HCT116 (cell line): ENCODE data around the gene FBXL5.

Experiments used
- EGR1 ChIP-seq: IDR thresholded peaks from 2 replicates; pipeline ENCODE4 v1.6.1; 2012; ENCODE audit warnings: low read depth
- EZH2 ChIP-seq: fragments of 200-600 bp; sonication (generic); IDR thresholded peaks from 2 replicates; pipeline ENCODE4 v1.6.1; 2017; ENCODE audit warnings: antibody characterized with exemption, mixed run types
- FOSL1 ChIP-seq: IDR thresholded peaks from 2 replicates; pipeline ENCODE4 v1.6.1; 2012; ENCODE audit warnings: low read depth
- JUND ChIP-seq: IDR thresholded peaks from 2 replicates; pipeline ENCODE4 v1.6.1; 2012
- POLR2A ChIP-seq: IDR thresholded peaks from 2 replicates; pipeline ENCODE4 v1.7.0; 2011; ENCODE audit warnings: borderline replicate concordance; ENCODE audit not compliant: insufficient read depth, insufficient read length; ENCODE audit errors: extremely low read depth
- POLR2AphosphoS5 ChIP-seq: IDR thresholded peaks from 2 replicates; pipeline ENCODE4 v1.6.1; 2011; ENCODE audit warnings: mild to moderate bottlenecking, low read depth, low read length, moderate library complexity
- RAD21 ChIP-seq: IDR thresholded peaks from 2 replicates; pipeline ENCODE4 v1.6.1; 2012; ENCODE audit warnings: low read depth, mild to moderate bottlenecking
- SIN3A ChIP-seq: IDR thresholded peaks from 2 replicates; pipeline ENCODE4 v1.6.1; 2012; ENCODE audit warnings: low read depth
- TCF7L2 ChIP-seq: IDR thresholded peaks from 2 replicates; pipeline ENCODE4 v1.7.0; 2011; ENCODE audit warnings: borderline replicate concordance, inconsistent platforms; ENCODE audit not compliant: insufficient read depth, insufficient read length; ENCODE audit errors: extremely low read depth
- YY1 ChIP-seq: IDR thresholded peaks from 2 replicates; pipeline ENCODE4 v1.6.1; 2011; ENCODE audit warnings: low read length, low read depth, moderate library complexity, mild to moderate bottlenecking; ENCODE audit not compliant: insufficient replicate concordance; ENCODE audit errors: extremely low read depth
- ZNF274 ChIP-seq: fragments of 200-500 bp; sonication (Bioruptor generic); IDR thresholded peaks from 2 replicates; pipeline ENCODE4 v1.6.1; 2014; ENCODE audit warnings: mild to moderate bottlenecking, low read depth, low read length, inconsistent platforms
- TF ChIP-seq, protein P1 (sequence below), 3 experiments: fragments of 200-600 bp in 1 of 3; sonication (generic) in 1 of 3; IDR thresholded peaks in 2 of 3; conservative IDR thresholded peaks in 1 of 3; 2 replicates each; pipeline ENCODE4 v1.5.1; 2012 to 2017; ENCODE audit warnings: low read depth in 2 of 3, low read length in 2 of 3, antibody characterized with exemption in 1 of 3, borderline replicate concordance in 1 of 3, control low read depth in 1 of 3, mild to moderate bottlenecking in 1 of 3, mixed read lengths in 1 of 3, mixed run types in 1 of 3, moderate library complexity in 1 of 3; ENCODE audit not compliant: insufficient read depth in 1 of 3
- TF ChIP-seq, protein P2 (sequence below): IDR thresholded peaks from 2 replicates; pipeline ENCODE4 v1.6.1; 2012

DNA sequence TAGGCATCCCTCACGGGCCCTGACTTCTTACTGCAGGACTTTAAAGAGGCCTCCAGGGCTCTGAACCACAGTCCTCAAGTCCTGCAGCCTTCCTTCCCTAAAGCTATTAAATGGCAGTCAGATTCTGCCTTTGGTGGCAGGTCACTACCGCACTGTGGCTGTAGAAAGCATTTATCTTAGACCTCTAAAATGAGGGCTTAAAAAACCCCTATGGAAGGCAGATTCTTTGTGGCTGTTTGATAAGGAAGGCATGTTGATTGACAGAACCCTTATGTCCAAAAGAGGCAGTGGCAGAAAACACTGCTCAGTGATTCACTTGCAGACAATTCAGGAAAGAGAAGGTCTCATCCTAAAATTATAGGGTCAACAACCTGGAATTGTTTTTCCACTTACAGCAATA lies 79.2 kb downstream of the FBXL5 start:
- TF ChIP-seq, protein P1, sequence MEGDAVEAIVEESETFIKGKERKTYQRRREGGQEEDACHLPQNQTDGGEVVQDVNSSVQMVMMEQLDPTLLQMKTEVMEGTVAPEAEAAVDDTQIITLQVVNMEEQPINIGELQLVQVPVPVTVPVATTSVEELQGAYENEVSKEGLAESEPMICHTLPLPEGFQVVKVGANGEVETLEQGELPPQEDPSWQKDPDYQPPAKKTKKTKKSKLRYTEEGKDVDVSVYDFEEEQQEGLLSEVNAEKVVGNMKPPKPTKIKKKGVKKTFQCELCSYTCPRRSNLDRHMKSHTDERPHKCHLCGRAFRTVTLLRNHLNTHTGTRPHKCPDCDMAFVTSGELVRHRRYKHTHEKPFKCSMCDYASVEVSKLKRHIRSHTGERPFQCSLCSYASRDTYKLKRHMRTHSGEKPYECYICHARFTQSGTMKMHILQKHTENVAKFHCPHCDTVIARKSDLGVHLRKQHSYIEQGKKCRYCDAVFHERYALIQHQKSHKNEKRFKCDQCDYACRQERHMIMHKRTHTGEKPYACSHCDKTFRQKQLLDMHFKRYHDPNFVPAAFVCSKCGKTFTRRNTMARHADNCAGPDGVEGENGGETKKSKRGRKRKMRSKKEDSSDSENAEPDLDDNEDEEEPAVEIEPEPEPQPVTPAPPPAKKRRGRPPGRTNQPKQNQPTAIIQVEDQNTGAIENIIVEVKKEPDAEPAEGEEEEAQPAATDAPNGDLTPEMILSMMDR (IDR thresholded peaks at IDR 0.05 in 2 of 3, conservative IDR thresholded peaks at IDR 0.05 in 1 of 3; ENCODE audit: borderline replicate concordance in 1 of 3, insufficient read depth in 1 of 3, low read depth in 2 of 3, low read length in 2 of 3) = no peak
- no peak for TF ChIP-seq POLR2A
- TF ChIP-seq YY1 = no peak
- TF ChIP-seq, protein P2, sequence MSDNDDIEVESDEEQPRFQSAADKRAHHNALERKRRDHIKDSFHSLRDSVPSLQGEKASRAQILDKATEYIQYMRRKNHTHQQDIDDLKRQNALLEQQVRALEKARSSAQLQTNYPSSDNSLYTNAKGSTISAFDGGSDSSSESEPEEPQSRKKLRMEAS = no peak
- TF ChIP-seq EGR1 = no peak
- TF ChIP-seq RAD21 = no peak
- TF ChIP-seq EZH2 = no peak
- TF ChIP-seq ZNF274 = no peak
- no peak for TF ChIP-seq SIN3A
- no peak for TF ChIP-seq JUND
- TF ChIP-seq TCF7L2 = no peak
- TF ChIP-seq FOSL1 = no peak
- TF ChIP-seq POLR2AphosphoS5 = no peak
